ENCODE measurements around the gene RMRP.

RMRP gene

DNA sequence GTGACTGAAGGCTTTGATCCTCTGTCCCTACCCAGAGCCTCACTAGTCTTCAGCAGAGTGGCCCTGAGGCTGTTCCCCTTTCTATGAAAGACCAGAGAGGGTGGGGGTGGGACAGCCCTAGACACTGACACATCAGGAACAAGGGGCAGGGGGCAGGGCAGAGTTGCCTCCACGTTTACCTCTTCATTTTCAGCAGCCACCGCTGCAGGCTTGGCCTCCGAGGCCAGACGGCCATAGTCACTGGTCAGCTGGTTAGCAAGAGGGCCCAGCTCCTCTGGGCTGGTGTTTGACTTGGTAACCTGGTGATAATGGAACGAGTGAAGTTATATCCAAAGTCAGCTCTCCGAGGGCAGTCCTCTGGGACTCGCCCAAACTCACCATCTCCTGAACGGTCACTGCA is 47.6 kb upstream of the RMRP start:
- H3K27ac ChIP-seq (replicated peaks), result no peak overlapping the region
- TF ChIP-seq GABPA (IDR thresholded peaks at IDR 0.05; ENCODE audit: low read depth) (no peak), POLR2AphosphoS5 (IDR thresholded peaks at IDR 0.05; ENCODE audit: low read depth) (no peak), SPI1 (IDR thresholded peaks at IDR 0.05; ENCODE audit: borderline replicate concordance, low read depth) (no peak)
- TF ChIP-seq, protein P1, sequence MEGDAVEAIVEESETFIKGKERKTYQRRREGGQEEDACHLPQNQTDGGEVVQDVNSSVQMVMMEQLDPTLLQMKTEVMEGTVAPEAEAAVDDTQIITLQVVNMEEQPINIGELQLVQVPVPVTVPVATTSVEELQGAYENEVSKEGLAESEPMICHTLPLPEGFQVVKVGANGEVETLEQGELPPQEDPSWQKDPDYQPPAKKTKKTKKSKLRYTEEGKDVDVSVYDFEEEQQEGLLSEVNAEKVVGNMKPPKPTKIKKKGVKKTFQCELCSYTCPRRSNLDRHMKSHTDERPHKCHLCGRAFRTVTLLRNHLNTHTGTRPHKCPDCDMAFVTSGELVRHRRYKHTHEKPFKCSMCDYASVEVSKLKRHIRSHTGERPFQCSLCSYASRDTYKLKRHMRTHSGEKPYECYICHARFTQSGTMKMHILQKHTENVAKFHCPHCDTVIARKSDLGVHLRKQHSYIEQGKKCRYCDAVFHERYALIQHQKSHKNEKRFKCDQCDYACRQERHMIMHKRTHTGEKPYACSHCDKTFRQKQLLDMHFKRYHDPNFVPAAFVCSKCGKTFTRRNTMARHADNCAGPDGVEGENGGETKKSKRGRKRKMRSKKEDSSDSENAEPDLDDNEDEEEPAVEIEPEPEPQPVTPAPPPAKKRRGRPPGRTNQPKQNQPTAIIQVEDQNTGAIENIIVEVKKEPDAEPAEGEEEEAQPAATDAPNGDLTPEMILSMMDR (IDR thresholded peaks at IDR 0.05; ENCODE audit: insufficient read depth, low read length), result no peak
- TF ChIP-seq, protein P2, sequence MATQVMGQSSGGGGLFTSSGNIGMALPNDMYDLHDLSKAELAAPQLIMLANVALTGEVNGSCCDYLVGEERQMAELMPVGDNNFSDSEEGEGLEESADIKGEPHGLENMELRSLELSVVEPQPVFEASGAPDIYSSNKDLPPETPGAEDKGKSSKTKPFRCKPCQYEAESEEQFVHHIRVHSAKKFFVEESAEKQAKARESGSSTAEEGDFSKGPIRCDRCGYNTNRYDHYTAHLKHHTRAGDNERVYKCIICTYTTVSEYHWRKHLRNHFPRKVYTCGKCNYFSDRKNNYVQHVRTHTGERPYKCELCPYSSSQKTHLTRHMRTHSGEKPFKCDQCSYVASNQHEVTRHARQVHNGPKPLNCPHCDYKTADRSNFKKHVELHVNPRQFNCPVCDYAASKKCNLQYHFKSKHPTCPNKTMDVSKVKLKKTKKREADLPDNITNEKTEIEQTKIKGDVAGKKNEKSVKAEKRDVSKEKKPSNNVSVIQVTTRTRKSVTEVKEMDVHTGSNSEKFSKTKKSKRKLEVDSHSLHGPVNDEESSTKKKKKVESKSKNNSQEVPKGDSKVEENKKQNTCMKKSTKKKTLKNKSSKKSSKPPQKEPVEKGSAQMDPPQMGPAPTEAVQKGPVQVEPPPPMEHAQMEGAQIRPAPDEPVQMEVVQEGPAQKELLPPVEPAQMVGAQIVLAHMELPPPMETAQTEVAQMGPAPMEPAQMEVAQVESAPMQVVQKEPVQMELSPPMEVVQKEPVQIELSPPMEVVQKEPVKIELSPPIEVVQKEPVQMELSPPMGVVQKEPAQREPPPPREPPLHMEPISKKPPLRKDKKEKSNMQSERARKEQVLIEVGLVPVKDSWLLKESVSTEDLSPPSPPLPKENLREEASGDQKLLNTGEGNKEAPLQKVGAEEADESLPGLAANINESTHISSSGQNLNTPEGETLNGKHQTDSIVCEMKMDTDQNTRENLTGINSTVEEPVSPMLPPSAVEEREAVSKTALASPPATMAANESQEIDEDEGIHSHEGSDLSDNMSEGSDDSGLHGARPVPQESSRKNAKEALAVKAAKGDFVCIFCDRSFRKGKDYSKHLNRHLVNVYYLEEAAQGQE (IDR thresholded peaks at IDR 0.05; ENCODE audit: insufficient replicate concordance, low read depth), result no peak
- no peak overlapping the region for H3K4me3 ChIP-seq (replicated peaks; ENCODE audit: insufficient read depth, low read length)
- DNase-seq (ENCODE audit: low read depth in 1 of 2, low spot score in 1 of 2), result no peak
- no peaks in the 10 kb centered on the region for H3K27me3 ChIP-seq (ENCODE audit: insufficient read depth, poor library complexity, severe bottlenecking)

DNA sequence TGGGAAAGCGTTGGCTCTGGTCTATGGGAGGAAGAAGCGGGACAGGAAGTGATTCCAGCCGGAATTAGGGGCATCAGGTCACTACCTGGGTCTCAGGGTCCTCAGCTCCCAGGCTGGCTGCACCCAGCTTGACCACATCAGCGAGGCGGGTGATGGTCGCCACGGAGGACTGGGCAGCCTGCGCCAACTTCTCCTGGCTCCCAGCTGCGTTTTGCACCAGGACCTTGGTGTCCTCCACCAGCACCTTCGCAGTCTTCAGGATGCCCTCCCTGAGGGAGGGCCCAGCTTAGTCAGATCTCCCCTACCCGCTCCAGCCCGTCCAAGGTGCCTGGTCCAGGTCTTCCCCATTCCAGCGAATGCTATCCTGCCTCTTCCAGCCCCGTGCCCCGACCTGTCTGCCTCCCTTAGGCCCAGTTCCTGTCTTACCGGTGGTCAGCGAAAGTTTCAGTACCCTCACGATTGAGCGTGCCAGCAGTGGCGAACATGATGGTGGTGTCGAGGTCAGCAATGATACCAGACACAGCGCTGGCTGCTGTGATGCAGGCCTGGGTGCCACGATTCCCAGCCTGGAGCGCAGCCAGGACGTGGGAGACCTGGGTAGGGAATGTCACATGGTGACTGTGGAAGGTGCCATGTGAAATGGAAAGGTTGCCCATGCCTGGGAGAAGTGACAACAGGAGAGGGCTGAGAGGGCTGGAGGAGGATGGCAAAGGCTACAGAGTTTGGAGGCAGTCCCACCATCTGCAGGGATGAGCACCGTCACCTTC is 46.3 kb upstream of the RMRP start:
- Histone ChIP-seq H3K27ac (replicated peaks) (no peak overlapping the region), H3K4me3 (replicated peaks; ENCODE audit: insufficient read depth, low read length) (no peak overlapping the region), H3K27me3 (ENCODE audit: insufficient read depth, poor library complexity, severe bottlenecking) (no peaks in the 10 kb centered on the region)
- TF ChIP-seq, protein P1 (IDR thresholded peaks at IDR 0.05; ENCODE audit: insufficient read depth, low read length), result no peak
- TF ChIP-seq GABPA (IDR thresholded peaks at IDR 0.05; ENCODE audit: low read depth), result no peak
- TF ChIP-seq POLR2AphosphoS5 (IDR thresholded peaks at IDR 0.05; ENCODE audit: low read depth), result no peak
- TF ChIP-seq SPI1 (IDR thresholded peaks at IDR 0.05; ENCODE audit: borderline replicate concordance, low read depth), result no peak
- TF ChIP-seq, protein P2 (IDR thresholded peaks at IDR 0.05; ENCODE audit: insufficient replicate concordance, low read depth), result no peak
- no peak for DNase-seq (ENCODE audit: low read depth in 1 of 2, low spot score in 1 of 2)

DNA sequence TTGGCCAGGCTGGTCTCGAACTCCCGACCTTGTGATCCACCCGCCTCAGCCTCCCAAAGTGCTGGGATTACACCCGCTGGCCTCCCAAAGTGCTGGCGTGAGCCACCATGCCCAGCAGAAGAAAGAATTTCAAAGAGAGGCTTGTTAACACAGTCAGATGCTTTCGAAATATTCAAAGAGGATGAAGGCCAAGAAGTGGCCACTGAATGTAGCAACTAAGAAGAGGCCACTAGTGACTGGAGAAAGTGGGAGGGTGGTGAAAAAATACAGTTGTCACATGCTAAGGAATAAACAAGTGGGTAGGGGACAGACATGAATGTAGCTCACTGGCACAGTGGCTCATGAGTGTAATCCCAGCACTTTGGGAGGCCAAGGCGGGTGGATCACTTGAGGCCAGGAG is 44.9 kb upstream of the RMRP start:
- DNase-seq (ENCODE audit: low read depth in 1 of 2, low spot score in 1 of 2), result no peak
- Histone ChIP-seq H3K27ac (replicated peaks) (no peak overlapping the region), H3K4me3 (replicated peaks; ENCODE audit: insufficient read depth, low read length) (no peak overlapping the region), H3K27me3 (ENCODE audit: insufficient read depth, poor library complexity, severe bottlenecking) (no peaks in the 10 kb centered on the region)
- TF ChIP-seq SPI1 (IDR thresholded peaks at IDR 0.05; ENCODE audit: borderline replicate concordance, low read depth) (no peak), GABPA (IDR thresholded peaks at IDR 0.05; ENCODE audit: low read depth) (no peak), POLR2AphosphoS5 (IDR thresholded peaks at IDR 0.05; ENCODE audit: low read depth) (no peak)
- TF ChIP-seq, protein P1 (IDR thresholded peaks at IDR 0.05; ENCODE audit: insufficient read depth, low read length), result no peak
- TF ChIP-seq, protein P2 (IDR thresholded peaks at IDR 0.05; ENCODE audit: insufficient replicate concordance, low read depth), result no peak

All from HL-60 (cell line).